ENCODE measurements around the gene LAYN.
A peak's percentile ranks its signal among the peaks of the same experiment; 100 is the strongest.

The LAYN gene

DNA sequence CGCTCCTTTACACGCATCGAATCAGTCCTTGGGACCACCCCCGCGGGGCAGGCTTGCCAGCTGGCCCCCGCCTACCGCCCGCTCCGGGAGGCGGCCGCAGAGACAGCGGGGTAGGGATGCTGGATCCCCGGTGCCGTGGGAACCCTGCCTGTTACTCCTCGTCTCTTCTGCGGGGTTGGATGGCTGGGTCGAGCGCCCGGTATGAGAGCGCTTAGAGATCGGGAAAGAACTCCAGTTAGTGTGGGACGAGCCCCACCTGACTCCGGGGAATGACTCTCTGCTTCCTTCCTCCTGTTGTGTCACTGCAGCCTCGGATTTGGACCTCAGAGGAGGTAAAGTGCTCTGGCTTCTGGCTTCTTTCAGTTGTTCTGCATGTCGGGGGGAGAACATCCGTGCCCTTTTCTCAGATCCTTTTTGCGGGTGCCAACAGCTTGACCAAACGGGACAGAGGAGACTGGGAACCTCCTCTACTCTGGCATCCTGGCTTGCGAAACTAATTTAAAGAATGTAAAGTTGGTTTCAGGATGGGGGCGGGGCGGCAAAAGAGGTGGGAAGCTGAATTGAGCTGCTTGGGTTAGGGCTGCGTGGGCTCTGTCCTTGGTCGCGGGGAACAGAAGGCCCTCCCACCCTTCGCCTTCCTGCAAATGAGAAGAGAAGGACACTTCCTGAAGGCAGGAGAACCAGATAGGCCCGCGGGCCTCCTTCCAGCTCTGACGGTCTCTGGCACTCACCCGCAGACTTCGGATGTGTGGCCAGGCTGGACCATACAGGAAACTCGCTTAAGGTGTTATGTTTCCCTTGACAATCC lies 938 bp downstream of the LAYN start:
- Histone ChIP-seq H3K4me3 (ENCODE audit: low read depth in 1 of 2, low read length in 2 of 2) (peak overlapping the region; percentile 58 to 62), H3K36me3 (ENCODE audit: control insufficient read depth in 1 of 2, insufficient read depth in 2 of 2, low read length in 2 of 2) (peaks cover 0 to 2% of the 10 kb centered on the region in 2 donors), H3K9ac (ENCODE audit: low read depth in 1 of 2, low read length in 2 of 2) (peak overlapping the region in 1 of 2 donors; percentile 37), H3K9me3 (ENCODE audit: control insufficient read depth in 1 of 2, low read length in 2 of 2) (no peaks in the 10 kb centered on the region), H3K27ac (ENCODE audit: low read depth, low read length) (peak overlapping the region; percentile 16), H3K27me3 (ENCODE audit: control insufficient read depth in 1 of 2, insufficient read depth in 2 of 2, low read length in 2 of 2) (peaks cover 46 to 58% of the 10 kb centered on the region in 2 donors), H3K4me1 (ENCODE audit: control insufficient read depth in 1 of 2, insufficient read depth in 2 of 2, low read length in 2 of 2) (peaks cover 0 to 6% of the 10 kb centered on the region in 2 donors)

DNA sequence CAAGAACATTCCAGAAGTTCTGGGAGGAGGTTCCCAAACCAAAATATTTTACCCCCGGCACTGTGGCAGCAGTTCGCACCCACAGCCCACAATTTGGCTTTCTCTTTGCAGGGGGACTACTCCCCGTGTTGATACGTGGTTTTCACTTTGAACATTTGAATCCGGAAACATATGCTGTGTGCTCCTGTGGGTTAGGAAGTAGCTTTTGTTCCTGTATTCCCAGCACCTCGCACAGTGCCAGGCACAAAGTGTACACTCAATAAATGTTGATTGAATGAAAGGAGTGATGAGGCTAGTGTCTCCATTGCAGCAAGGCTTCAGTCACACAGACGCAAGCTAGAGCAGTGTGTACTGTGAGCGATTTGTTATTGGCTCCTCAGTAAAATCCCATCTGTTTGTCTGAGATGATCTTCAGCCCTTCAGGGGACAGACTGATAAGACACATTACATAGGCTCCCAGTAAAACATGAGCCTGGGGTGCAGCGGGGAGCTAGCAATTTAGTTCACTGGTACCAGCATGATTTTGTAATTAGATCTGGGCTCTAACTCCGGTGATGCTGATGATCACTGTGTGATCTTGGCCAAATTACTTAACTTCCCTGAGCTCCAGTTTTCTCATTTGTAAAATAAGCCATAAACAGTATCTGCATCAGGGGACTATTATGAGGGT lies 2.2 kb downstream of the LAYN start:
- no peak overlapping the region for H3K9ac ChIP-seq (ENCODE audit: low read depth in 1 of 2, low read length in 2 of 2)
- peaks cover 0 to 2% of the 10 kb centered on the region in 2 donors for H3K36me3 ChIP-seq (ENCODE audit: control insufficient read depth in 1 of 2, insufficient read depth in 2 of 2, low read length in 2 of 2)
- no peak overlapping the region for H3K27ac ChIP-seq (ENCODE audit: low read depth, low read length)
- peaks cover 0 to 6% of the 10 kb centered on the region in 2 donors for H3K4me1 ChIP-seq (ENCODE audit: control insufficient read depth in 1 of 2, insufficient read depth in 2 of 2, low read length in 2 of 2)
- no peaks in the 10 kb centered on the region for H3K9me3 ChIP-seq (ENCODE audit: control insufficient read depth in 1 of 2, low read length in 2 of 2)
- peaks cover 46 to 54% of the 10 kb centered on the region in 2 donors for H3K27me3 ChIP-seq (ENCODE audit: control insufficient read depth in 1 of 2, insufficient read depth in 2 of 2, low read length in 2 of 2)
- no peak overlapping the region for H3K4me3 ChIP-seq (ENCODE audit: low read depth in 1 of 2, low read length in 2 of 2)

DNA sequence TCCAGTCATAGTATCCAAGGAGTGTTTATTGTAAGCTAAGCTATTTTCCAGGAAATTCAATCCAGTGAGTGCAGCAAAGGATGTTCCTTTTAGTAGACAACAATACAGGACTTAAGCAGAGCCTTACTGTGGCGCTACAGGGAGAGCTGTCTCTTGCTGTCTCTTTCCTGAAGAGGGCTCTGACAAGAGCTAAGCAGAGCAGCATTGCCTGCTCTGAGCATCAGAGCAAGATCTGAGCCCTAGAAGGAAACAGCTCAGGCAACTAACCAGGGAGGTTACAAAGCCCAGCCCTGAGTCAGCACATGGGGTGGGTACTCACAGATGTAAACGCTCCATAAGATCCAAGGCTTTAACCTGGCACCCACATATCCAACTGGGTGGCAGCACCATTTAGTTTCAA lies 8.0 kb downstream of the LAYN start:
- Histone ChIP-seq H3K9ac (ENCODE audit: low read depth in 1 of 2, low read length in 2 of 2) (no peak overlapping the region), H3K4me1 (ENCODE audit: control insufficient read depth in 1 of 2, insufficient read depth in 2 of 2, low read length in 2 of 2) (no peaks in the 10 kb centered on the region), H3K9me3 (ENCODE audit: control insufficient read depth in 1 of 2, low read length in 2 of 2) (no peaks in the 10 kb centered on the region), H3K27me3 (ENCODE audit: control insufficient read depth in 1 of 2, insufficient read depth in 2 of 2, low read length in 2 of 2) (peaks cover 3 to 14% of the 10 kb centered on the region in 2 donors), H3K27ac (ENCODE audit: low read depth, low read length) (no peak overlapping the region), H3K4me3 (ENCODE audit: low read depth in 1 of 2, low read length in 2 of 2) (no peak overlapping the region), H3K36me3 (ENCODE audit: control insufficient read depth in 1 of 2, insufficient read depth in 2 of 2, low read length in 2 of 2) (peaks cover 0 to 2% of the 10 kb centered on the region in 2 donors)

DNA sequence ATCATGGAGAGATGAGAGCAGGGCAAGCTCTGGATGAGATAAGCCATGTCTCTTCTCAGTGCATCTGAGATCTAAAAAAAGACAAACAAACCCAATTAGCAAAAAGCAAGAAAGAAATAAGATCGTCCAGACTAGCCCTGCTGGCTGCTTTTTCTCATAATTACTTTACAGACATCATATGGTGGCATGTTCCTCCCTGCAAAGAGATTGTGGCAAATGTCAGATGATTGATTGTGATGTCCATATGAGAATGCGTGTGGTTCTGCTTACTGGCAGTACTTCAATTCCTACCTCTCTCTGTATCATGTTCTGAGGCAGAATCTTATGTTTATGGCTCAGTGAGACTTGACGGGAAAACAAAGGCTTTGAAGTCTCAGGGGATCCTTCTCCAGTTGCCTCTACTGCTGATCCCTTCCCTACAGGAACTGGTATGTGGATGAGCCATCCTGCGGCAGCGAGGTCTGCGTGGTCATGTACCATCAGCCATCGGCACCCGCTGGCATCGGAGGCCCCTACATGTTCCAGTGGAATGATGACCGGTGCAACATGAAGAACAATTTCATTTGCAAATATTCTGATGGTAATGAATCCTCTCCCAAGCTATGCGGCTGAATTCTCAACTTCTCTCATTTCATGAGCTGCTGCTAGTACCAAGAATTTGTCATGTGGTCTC lies 8.8 kb downstream of the LAYN start:
- no peaks in the 10 kb centered on the region for H3K4me1 ChIP-seq (ENCODE audit: control insufficient read depth in 1 of 2, insufficient read depth in 2 of 2, low read length in 2 of 2)
- H3K36me3 ChIP-seq (ENCODE audit: control insufficient read depth in 1 of 2, insufficient read depth in 2 of 2, low read length in 2 of 2) = peaks cover 0 to 2% of the 10 kb centered on the region in 2 donors
- H3K9ac ChIP-seq (ENCODE audit: low read depth in 1 of 2, low read length in 2 of 2) = no peak overlapping the region
- peaks cover 0 to 8% of the 10 kb centered on the region in 2 donors for H3K27me3 ChIP-seq (ENCODE audit: control insufficient read depth in 1 of 2, insufficient read depth in 2 of 2, low read length in 2 of 2)
- H3K9me3 ChIP-seq (ENCODE audit: control insufficient read depth in 1 of 2, low read length in 2 of 2) = no peaks in the 10 kb centered on the region
- H3K27ac ChIP-seq (ENCODE audit: low read depth, low read length) = no peak overlapping the region
- no peak overlapping the region for H3K4me3 ChIP-seq (ENCODE audit: low read depth in 1 of 2, low read length in 2 of 2)

DNA sequence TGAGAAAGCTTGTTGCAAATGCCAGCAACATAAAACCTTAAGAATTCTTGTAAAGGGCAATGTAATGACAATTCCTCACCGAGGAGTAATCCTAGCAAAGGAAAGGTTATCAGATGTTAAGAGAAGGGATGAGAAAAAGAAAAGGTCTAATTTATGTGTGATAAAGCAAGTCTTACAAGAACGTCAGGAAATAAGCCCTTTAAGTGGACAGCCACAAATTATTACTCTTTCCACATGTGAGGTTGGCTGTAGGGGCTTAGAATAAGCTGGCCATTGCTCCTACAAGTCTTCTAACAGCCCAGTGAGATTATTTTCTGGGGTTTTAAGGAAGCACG lies 9.3 kb downstream of the LAYN start:
- Histone ChIP-seq H3K36me3 (ENCODE audit: control insufficient read depth in 1 of 2, insufficient read depth in 2 of 2, low read length in 2 of 2) (peaks cover 0 to 2% of the 10 kb centered on the region in 2 donors), H3K9ac (ENCODE audit: low read depth in 1 of 2, low read length in 2 of 2) (no peak overlapping the region), H3K27ac (ENCODE audit: low read depth, low read length) (no peak overlapping the region), H3K4me1 (ENCODE audit: control insufficient read depth in 1 of 2, insufficient read depth in 2 of 2, low read length in 2 of 2) (no peaks in the 10 kb centered on the region), H3K9me3 (ENCODE audit: control insufficient read depth in 1 of 2, low read length in 2 of 2) (no peaks in the 10 kb centered on the region), H3K4me3 (ENCODE audit: low read depth in 1 of 2, low read length in 2 of 2) (no peak overlapping the region), H3K27me3 (ENCODE audit: control insufficient read depth in 1 of 2, insufficient read depth in 2 of 2, low read length in 2 of 2) (peaks cover 0 to 6% of the 10 kb centered on the region in 2 donors)

DNA sequence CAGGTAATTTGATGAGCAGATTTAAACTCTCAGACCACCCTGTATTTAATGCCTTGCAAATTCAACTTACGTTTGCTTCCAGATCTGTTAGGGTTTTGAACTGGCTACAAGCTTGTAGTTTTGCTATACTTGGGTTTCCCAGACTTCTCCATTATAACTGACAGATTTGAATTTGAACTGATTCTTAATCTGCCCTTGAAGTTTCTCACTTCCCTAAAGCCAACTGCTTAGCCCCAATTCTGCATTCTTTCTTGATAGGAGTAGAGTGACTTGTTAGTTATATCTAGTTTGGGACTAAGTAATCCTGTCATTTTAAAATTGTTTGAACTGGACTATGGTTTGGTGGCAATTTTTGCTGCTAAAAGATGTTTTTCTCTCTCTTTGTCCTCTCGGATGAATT lies 9.7 kb downstream of the LAYN start:
- H3K9ac ChIP-seq (ENCODE audit: low read depth in 1 of 2, low read length in 2 of 2) = no peak overlapping the region
- peaks cover 0 to 6% of the 10 kb centered on the region in 2 donors for H3K27me3 ChIP-seq (ENCODE audit: control insufficient read depth in 1 of 2, insufficient read depth in 2 of 2, low read length in 2 of 2)
- H3K27ac ChIP-seq (ENCODE audit: low read depth, low read length) = no peak overlapping the region
- no peak overlapping the region for H3K4me3 ChIP-seq (ENCODE audit: low read depth in 1 of 2, low read length in 2 of 2)
- H3K4me1 ChIP-seq (ENCODE audit: control insufficient read depth in 1 of 2, insufficient read depth in 2 of 2, low read length in 2 of 2) = no peaks in the 10 kb centered on the region
- H3K9me3 ChIP-seq (ENCODE audit: control insufficient read depth in 1 of 2, low read length in 2 of 2) = no peaks in the 10 kb centered on the region
- H3K36me3 ChIP-seq (ENCODE audit: control insufficient read depth in 1 of 2, insufficient read depth in 2 of 2, low read length in 2 of 2) = peaks cover 0 to 2% of the 10 kb centered on the region in 2 donors

DNA sequence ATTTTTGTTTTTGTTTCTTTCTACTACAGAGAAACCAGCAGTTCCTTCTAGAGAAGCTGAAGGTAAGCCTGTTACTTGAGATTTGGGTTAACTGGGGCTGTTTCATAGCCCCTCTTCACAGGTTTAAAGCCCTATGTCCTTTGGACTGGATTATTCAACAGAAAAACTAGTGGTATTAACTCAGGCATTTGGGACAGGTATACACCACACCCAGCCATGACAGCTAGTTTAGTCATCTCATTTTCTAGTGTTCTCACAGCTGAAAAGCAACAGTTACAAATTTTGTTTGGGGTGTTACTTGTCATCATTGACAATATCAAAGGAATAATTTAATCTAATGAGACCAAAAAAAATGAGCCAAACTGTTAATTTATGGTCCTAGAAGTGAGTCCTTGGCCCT lies 14.0 kb downstream of the LAYN start:
- H3K27ac ChIP-seq (ENCODE audit: low read depth, low read length) = no peak overlapping the region
- H3K36me3 ChIP-seq (ENCODE audit: control insufficient read depth in 1 of 2, insufficient read depth in 2 of 2, low read length in 2 of 2) = no peaks in the 10 kb centered on the region
- H3K27me3 ChIP-seq (ENCODE audit: control insufficient read depth in 1 of 2, insufficient read depth in 2 of 2, low read length in 2 of 2) = no peaks in the 10 kb centered on the region

DNA sequence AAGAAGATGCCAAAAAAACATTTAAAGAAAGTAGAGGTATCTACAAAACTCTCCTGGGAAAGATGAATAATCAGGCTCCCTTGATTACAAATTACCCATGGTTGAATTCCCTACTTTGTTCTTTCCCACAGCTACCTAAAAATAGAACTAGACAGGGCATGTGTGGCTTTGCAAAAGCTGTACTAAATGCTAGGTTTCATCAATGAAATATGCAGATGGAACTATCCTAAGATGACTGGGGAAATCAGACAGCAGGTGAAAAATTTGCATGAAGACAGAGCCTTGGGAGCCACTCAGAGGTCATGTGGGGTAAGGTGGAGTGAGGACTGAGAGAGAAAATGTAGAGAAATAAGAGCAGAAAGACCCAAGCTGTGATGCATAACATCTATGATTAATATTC lies 14.7 kb downstream of the LAYN start:
- no peak overlapping the region for H3K27ac ChIP-seq (ENCODE audit: low read depth, low read length)
- no peak overlapping the region for H3K9ac ChIP-seq (ENCODE audit: low read depth in 1 of 2, low read length in 2 of 2)
- no peaks in the 10 kb centered on the region for H3K4me1 ChIP-seq (ENCODE audit: control insufficient read depth in 1 of 2, insufficient read depth in 2 of 2, low read length in 2 of 2)
- no peaks in the 10 kb centered on the region for H3K27me3 ChIP-seq (ENCODE audit: control insufficient read depth in 1 of 2, insufficient read depth in 2 of 2, low read length in 2 of 2)
- H3K4me3 ChIP-seq (ENCODE audit: low read depth in 1 of 2, low read length in 2 of 2) = no peak overlapping the region
- H3K36me3 ChIP-seq (ENCODE audit: control insufficient read depth in 1 of 2, insufficient read depth in 2 of 2, low read length in 2 of 2) = no peaks in the 10 kb centered on the region
- H3K9me3 ChIP-seq (ENCODE audit: control insufficient read depth in 1 of 2, low read length in 2 of 2) = peaks cover 4 to 8% of the 10 kb centered on the region in 2 donors

More for the DNA sequence above, 14.0 kb downstream of the LAYN start:
- Histone ChIP-seq H3K9ac (ENCODE audit: low read depth in 1 of 2, low read length in 2 of 2) (no peak overlapping the region), H3K4me1 (ENCODE audit: control insufficient read depth in 1 of 2, insufficient read depth in 2 of 2, low read length in 2 of 2) (no peaks in the 10 kb centered on the region), H3K9me3 (ENCODE audit: control insufficient read depth in 1 of 2, low read length in 2 of 2) (peaks cover 4 to 8% of the 10 kb centered on the region in 2 donors), H3K4me3 (ENCODE audit: low read depth in 1 of 2, low read length in 2 of 2) (no peak overlapping the region)

DNA sequence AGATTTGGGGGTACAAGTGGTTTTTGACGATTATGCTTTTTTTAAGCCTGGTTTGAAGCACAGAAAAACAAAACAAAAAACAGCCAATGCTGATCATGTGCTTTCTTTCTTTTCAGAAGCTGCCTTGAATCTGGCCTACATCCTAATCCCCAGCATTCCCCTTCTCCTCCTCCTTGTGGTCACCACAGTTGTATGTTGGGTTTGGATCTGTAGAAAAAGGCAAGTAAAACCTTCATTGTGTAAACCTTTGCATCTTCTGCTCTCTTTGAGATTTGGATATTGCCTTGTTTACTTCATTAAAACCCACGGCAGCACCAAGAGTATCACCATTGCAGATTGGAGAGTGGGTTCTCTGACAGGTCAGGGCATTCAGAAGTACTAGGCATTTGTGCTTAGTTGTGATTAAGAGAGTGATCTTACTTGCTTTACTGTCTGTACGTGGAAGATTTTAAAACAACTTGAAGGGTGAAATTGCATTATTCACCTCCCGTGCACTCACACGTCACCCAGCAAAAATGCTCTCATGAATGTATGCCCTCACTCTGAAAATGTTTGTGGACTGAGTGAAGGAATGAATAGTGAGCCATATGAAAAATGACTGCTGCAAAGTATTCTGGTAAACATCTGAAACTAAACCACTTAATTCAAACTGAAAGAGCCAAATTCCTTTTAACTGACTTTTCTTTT lies 17.0 kb downstream of the LAYN start:
- Histone ChIP-seq H3K9ac (ENCODE audit: low read depth in 1 of 2, low read length in 2 of 2) (no peak overlapping the region), H3K4me3 (ENCODE audit: low read depth in 1 of 2, low read length in 2 of 2) (no peak overlapping the region), H3K36me3 (ENCODE audit: control insufficient read depth in 1 of 2, insufficient read depth in 2 of 2, low read length in 2 of 2) (no peaks in the 10 kb centered on the region), H3K9me3 (ENCODE audit: control insufficient read depth in 1 of 2, low read length in 2 of 2) (peaks cover 4 to 8% of the 10 kb centered on the region in 2 donors), H3K27me3 (ENCODE audit: control insufficient read depth in 1 of 2, insufficient read depth in 2 of 2, low read length in 2 of 2) (no peaks in the 10 kb centered on the region), H3K27ac (ENCODE audit: low read depth, low read length) (no peak overlapping the region), H3K4me1 (ENCODE audit: control insufficient read depth in 1 of 2, insufficient read depth in 2 of 2, low read length in 2 of 2) (peaks cover 0 to 4% of the 10 kb centered on the region in 2 donors)
